Measurements from ENCODE around the gene PLSCR4.

Gene PLSCR4

GRCh38 chr3:146160321-146160963, 90.5 kb downstream of the PLSCR4 start:
- peak; percentile 59 for DNase-seq

- no peak for DNase-seq
Measured at GRCh38 chr3:146159616-146160320, 91.1 kb downstream of the PLSCR4 start.

DNA sequence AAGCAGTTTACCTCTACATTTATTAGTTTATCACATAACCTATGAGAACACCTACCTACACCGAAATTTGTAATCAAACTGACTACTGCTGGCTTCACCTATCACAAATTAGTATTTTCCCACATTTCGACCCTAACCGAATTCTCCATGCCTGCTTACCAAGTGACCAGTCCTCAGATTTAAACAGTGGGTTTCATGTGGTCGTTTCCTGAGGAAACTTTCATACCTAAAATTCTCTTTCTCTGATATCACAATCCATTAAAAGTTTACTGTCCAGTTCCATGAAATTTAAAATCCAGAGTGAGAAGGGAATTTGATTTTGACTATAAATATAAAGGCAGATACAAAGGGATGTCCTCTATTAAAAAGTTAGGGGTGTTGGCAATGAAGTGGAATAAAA, 91.9 kb downstream of the PLSCR4 start:
- DNase-seq = no peak

GRCh38 chr3:146157325-146158060, 93.4 kb downstream of the PLSCR4 start:
- DNase-seq = no peak

- no peak for DNase-seq
Measured at GRCh38 chr3:146156666-146157314, 94.1 kb downstream of the PLSCR4 start.

DNA sequence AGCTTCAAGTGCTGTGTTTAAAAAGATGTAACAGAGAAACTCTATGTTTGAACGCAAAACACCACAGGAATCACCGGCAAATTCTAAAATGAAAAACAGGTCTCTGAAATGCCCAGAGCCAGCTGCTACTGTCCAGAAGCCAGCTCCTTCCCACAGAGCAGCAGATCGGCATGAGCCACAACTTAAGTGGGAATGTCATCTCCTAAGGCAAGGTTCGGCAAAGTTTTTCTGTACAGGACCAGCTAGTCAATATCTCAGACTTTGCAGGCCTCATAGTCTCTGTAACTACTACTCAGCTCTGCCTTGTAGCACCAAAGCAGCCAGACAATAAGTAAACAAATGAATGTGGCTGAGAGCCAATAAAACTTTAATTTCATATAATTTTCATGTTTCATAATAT, 94.8 kb downstream of the PLSCR4 start:
- no peak for DNase-seq

GRCh38 chr3:146154995-146155394, 95.9 kb downstream of the PLSCR4 start:
- DNase-seq = no peak

DNA sequence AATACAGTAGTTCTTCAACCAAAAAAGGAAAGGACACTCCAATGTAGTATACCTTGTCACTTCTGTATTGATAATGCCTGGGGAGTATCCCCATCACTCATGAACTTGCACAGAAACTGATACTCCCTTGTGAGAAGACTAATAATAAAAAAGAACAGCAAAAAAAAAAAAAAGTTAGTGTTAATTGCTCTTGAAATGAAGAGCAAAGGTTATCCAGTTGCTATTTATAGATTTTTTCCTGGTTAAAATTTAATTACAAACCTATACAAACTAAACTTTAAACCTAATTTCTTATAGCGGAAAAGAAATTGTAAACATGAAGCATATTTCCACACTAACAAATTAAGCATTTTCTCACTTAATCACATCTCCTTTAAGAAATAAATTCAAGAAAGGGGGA, 96.6 kb downstream of the PLSCR4 start:
- DNase-seq = no peak

DNA sequence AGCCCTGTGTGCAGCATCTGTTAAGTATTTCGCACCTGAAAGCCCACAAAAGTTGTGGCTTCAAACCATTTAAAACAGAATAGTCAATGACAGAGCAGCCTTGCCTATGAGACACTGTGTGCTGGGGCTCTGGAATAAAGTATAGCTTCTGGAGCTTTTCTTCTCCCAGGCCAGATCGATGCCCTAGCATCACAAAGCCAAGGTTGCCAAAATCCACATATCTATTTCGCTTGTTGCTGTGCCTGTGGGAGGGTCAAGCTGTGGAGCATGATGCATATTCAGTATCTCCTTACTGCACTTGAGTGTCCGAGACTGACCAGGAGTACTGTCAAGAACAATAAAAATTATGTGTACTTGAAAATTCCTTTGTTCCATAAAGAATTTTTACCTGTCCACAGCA, 97.5 kb downstream of the PLSCR4 start:
- DNase-seq = no peak

GRCh38 chr3:146152834-146153233, 98.1 kb downstream of the PLSCR4 start:
- no peak for DNase-seq

DNA sequence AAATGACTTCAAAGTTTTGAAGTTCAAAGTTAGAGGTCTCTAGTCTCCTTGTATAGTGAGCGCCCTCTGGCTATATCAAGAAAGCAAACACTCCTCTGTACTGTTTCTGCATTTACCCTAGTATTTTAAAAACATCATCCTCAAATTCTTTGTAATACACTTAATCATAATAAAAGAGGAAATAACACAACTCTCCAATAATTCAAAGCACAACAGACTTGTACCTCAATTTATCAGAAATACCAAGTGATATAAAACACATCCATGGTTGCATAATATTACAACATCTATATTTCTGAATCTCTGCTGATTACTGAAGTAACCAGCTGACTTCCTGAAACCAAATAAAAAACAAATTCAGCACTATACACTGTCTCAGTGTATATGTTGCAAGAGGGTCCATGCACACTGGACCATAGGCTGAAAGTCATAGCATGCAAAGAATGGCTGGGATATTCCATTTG, 102.4 kb downstream of the PLSCR4 start:
- no peak for DNase-seq

GRCh38 chr3:146145642-146146041, 105.3 kb downstream of the PLSCR4 start:
- no peak for DNase-seq

- peak; percentile 4 for DNase-seq
Measured at GRCh38 chr3:146142757-146143156, 108.1 kb downstream of the PLSCR4 start.

All from amniotic stem cell (primary cell).